NT2/D1 (cell line): ENCODE data around the gene GPR15LG.

Source experiments
- SUZ12 ChIP-seq: IDR thresholded peaks from 2 replicates; pipeline ENCODE4 v1.6.1; 2011; ENCODE audit not compliant: insufficient read length, insufficient read depth; ENCODE audit errors: extremely low read depth
- YY1 ChIP-seq: IDR thresholded peaks from 2 replicates; pipeline ENCODE4 v1.6.1; 2011; ENCODE audit not compliant: insufficient read length, insufficient read depth
- ZNF274 ChIP-seq: IDR thresholded peaks from 2 replicates; pipeline ENCODE4 v1.6.1; 2011; ENCODE audit warnings: mild to moderate bottlenecking, low read depth, low read length

GRCh38 chr10:84155521-84155920 lies 18.1 kb upstream of the GPR15LG start:
- TF ChIP-seq ZNF274 (no peak), SUZ12 (no peak), YY1 (no peak)
